GM12892 (cell line): ENCODE measurements around the gene CAPN3.

Experiments used
- POLR2A ChIP-seq: IDR thresholded peaks from 2 replicates; pipeline ENCODE4 v1.6.1; 2011; ENCODE audit warnings: low read depth, low read length, control low read depth
- TAF1 ChIP-seq: IDR thresholded peaks from 2 replicates; pipeline ENCODE4 v1.6.1; 2011; ENCODE audit warnings: low read depth, mild to moderate bottlenecking, control low read depth, low read length, borderline replicate concordance

DNA sequence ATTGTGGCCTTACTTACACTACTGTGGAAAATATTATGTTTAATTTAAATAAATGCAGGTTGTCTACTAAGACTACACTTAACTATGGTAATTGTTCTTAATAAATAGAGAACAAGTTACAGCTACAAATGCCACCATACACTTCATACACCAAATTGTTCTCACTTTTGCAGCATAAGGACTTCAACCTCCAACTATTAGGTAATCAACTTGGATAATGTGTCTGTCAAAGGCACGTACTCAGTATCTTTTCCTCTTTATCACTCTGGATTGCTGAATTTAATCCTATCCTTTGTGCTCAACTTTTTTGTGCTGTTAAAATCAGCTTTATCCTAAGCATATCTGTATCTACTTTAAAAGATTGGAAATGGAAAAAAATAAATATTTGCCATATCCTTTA lies 44.5 kb upstream of the CAPN3 start:
- TF ChIP-seq TAF1: no peak
- no peak for TF ChIP-seq POLR2A
